ENCODE measurements around the gene CCDC12.

The CCDC12 gene

GRCh38 chr3:46908986-46909534 lies 67.5 kb downstream of the CCDC12 start:
- TF ChIP-seq CTCF (IDR thresholded peaks at IDR 0.05; ENCODE audit: borderline replicate concordance, control extremely low read depth, extremely low read depth, insufficient read depth, missing control alignments): no peak
- no peak for DNase-seq (ENCODE audit: low spot score)
- in situ Hi-C loops (cut with MboI; ENCODE audit: low sequenced_read_pairs, unreplicated experiment): loop anchor here (25.0 kb wide), 1 partner anchor 453 kb away; no protein-coding TSS in a partner anchor

DNA sequence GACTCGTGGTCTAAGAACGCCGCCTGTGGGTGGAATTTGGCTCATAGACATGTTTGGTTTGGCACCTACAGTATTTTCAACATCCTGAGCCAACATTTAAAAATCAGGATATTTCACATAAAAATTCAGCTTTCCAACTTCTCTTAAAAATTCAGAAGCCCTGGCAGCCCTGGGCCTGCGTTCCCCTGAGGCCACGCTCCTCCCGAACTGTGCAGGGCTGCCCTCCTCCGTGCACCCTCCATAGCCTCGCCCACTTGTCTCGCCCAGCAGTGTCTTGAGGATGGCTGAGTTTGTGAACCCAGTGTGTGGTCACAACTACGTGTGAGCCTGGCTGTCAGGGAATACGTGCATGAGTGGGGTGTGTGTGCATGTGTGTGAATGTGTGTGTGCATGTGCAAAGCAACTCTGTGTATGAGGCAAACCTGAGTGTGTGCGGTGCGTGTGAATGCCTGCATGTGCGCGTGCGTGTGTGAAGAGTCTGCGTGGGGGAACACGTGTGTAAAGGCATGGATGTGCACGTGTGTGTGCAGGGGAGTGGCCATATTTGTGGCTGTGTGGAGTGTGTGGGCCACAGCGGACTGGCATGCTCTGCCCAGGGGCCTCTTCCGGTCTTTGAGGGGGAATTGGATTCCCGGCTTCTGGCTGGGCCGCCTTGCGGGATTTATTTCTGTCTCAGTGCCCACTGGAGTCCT lies 68.1 kb downstream of the CCDC12 start:
- in situ Hi-C loops (cut with MboI; ENCODE audit: low sequenced_read_pairs, unreplicated experiment): loop anchor here (25.0 kb wide), 1 partner anchor 454 kb away; no protein-coding TSS in a partner anchor
- no peak for TF ChIP-seq CTCF (IDR thresholded peaks at IDR 0.05; ENCODE audit: borderline replicate concordance, control extremely low read depth, extremely low read depth, insufficient read depth, missing control alignments)
- DNase-seq (ENCODE audit: low spot score): no peak

DNA sequence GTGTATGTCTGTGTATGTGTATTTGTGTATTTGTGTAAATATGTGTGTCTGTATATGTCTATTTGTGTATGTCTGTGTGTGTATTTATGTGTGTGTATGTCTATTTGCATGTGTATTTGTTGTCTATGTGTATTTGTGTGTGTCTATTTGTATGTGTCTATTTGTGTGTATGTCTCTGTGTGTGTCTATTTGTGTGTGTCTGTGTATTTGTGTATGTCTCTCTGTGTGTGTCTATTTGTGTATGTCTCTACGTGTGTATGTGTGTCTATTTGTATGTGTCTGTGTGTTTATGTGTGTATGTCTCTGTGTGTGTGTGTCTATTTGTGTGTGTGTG lies 68.6 kb downstream of the CCDC12 start:
- in situ Hi-C loops (cut with MboI; ENCODE audit: low sequenced_read_pairs, unreplicated experiment): loop anchor here (25.0 kb wide), 1 partner anchor 454 kb away; no protein-coding TSS in a partner anchor
- TF ChIP-seq CTCF (IDR thresholded peaks at IDR 0.05; ENCODE audit: borderline replicate concordance, control extremely low read depth, extremely low read depth, insufficient read depth, missing control alignments): no peak
- DNase-seq (ENCODE audit: low spot score): no peak

DNA sequence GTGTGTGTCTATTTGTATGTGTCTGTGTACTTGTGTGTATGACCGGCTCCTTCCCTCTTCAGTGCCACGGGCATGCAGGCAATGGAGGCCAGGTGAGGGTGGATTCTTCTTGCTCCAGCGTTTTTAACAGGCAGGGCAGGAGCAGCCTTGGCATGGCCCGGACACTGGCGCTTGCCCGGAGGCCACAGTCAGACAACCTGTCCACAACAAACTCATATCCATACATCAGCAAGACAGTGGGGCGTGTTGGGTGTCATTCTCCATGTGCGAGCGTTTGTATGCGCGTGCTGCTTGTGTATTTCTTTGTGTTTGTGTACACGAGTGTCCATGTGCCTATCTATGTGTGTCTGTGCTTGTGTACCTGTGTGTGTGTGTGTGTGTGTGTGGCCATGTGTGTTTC lies 69.3 kb downstream of the CCDC12 start:
- in situ Hi-C loops (cut with MboI; ENCODE audit: low sequenced_read_pairs, unreplicated experiment): loop anchor here (25.0 kb wide), 1 partner anchor 455 kb away; no protein-coding TSS in a partner anchor

GRCh38 chr3:46906471-46907058 lies 70.0 kb downstream of the CCDC12 start:
- DNase-seq (ENCODE audit: low spot score): no peak
- no peak for TF ChIP-seq CTCF (IDR thresholded peaks at IDR 0.05; ENCODE audit: borderline replicate concordance, control extremely low read depth, extremely low read depth, insufficient read depth, missing control alignments)
- in situ Hi-C loops (cut with MboI; ENCODE audit: low sequenced_read_pairs, unreplicated experiment): loop anchor here (25.0 kb wide), 1 partner anchor 456 kb away; no protein-coding TSS in a partner anchor

More for the DNA sequence above, 69.3 kb downstream of the CCDC12 start:
- DNase-seq (ENCODE audit: low spot score): no peak
- no peak for TF ChIP-seq CTCF (IDR thresholded peaks at IDR 0.05; ENCODE audit: borderline replicate concordance, control extremely low read depth, extremely low read depth, insufficient read depth, missing control alignments)

GRCh38 chr3:46905661-46906451 lies 70.7 kb downstream of the CCDC12 start:
- TF ChIP-seq CTCF (IDR thresholded peaks at IDR 0.05; ENCODE audit: borderline replicate concordance, control extremely low read depth, extremely low read depth, insufficient read depth, missing control alignments): no peak
- DNase-seq (ENCODE audit: low spot score): no peak
- in situ Hi-C loops (cut with MboI; ENCODE audit: low sequenced_read_pairs, unreplicated experiment): loop anchor here (25.0 kb wide), 1 partner anchor 456 kb away; no protein-coding TSS in a partner anchor

All from GM13976 (cell line).